Endothelial cell of umbilical vein (primary cell): ENCODE measurements around the gene LSMEM2. TPM values are rescaled to one million over a fixed set of nuclear protein-coding genes. Genes with fewer than 3 reads are reported as not detected.

Experiments used
- BruUV-seq: library from RNA; stranded (reverse); fragments of 400-500 nt; replicated peaks from 2 replicates; lab custom pipeline; 2021; lab: Mats Ljungman, UMichigan
- CTCF ChIA-PET: fragments of 300-600, 350-600 bp; sonication (Branson Sonifier 250); formaldehyde crosslinking; loops from one replicate; lab custom pipeline; 2021; ENCODE audit warnings: antibody characterized with exemption, inconsistent platforms; lab: Charles Lee
- POLR2A ChIA-PET: fragments of 300-600, 350-600 bp; sonication (Branson Sonifier 250); formaldehyde crosslinking; loops from one replicate; lab custom pipeline; 2021; ENCODE audit warnings: antibody characterized with exemption, inconsistent platforms; lab: Charles Lee
- DNase-seq: peaks from one replicate; pipeline ENCODE4 v3.0.0-alpha.2; 2011; ENCODE audit warnings: low read depth, low spot score
- FAIRE-seq: peaks from 2 replicates; lab custom pipeline; 2011; peaks lifted over from hg19 to GRCh38; lab: Jason Lieb, UNC
- H2AFZ ChIP-seq: 2 replicates; pipeline ENCODE4 v1.6.0; 2012; ENCODE audit warnings: low read depth, low read length, control low read depth, inconsistent platforms
- H3K27ac ChIP-seq: 2 replicates; pipeline ENCODE4 v1.5.1; 2011; ENCODE audit warnings: low read depth, mild to moderate bottlenecking, control low read depth, low read length, moderate library complexity; ENCODE audit not compliant: insufficient read depth
- H3K27me3 ChIP-seq, 2 experiments: 2 replicates each; pipeline versions ENCODE4 v1.6.0 to v1.6.1; 2011; ENCODE audit warnings: low read length in 2 of 2, mixed read lengths in 1 of 2; ENCODE audit not compliant: control insufficient read depth in 2 of 2, insufficient read depth in 2 of 2
- H3K36me3 ChIP-seq, 2 experiments: 2 replicates in 1 of 2; 3 replicates in 1 of 2; pipeline ENCODE4 v1.5.1; 2011; ENCODE audit warnings: low read length in 2 of 2, mild to moderate bottlenecking in 1 of 2, moderate library complexity in 1 of 2; ENCODE audit not compliant: control insufficient read depth in 2 of 2, insufficient read depth in 2 of 2; ENCODE audit errors: extremely low read depth in 1 of 2
- H3K4me1 ChIP-seq: 3 replicates; pipeline ENCODE4 v1.5.1; 2011; ENCODE audit warnings: mild to moderate bottlenecking, low read length; ENCODE audit not compliant: control insufficient read depth, insufficient read depth; ENCODE audit errors: extremely low read depth
- H3K4me2 ChIP-seq: 2 replicates; pipeline ENCODE4 v1.6.1; 2011; ENCODE audit warnings: low read length, control low read depth, mixed read lengths; ENCODE audit not compliant: insufficient read depth
- H3K4me3 ChIP-seq, 3 experiments: fragments of 200-600 bp in 1 of 3; sonication (generic), shearing (Covaris generic) in 1 of 3; replicated peaks in 1 of 3; 2 replicates each; pipeline ENCODE4 v1.5.1; 2011 to 2016; ENCODE audit warnings: control low read depth in 3 of 3, low read length in 3 of 3, mild to moderate bottlenecking in 2 of 3, inconsistent platforms in 1 of 3, low read depth in 1 of 3, moderate library complexity in 1 of 3; ENCODE audit not compliant: insufficient read depth in 1 of 3
- H3K79me2 ChIP-seq: 2 replicates; pipeline ENCODE4 v1.6.0; 2012; ENCODE audit warnings: low read length, inconsistent platforms; ENCODE audit not compliant: control insufficient read depth, insufficient read depth
- H3K9ac ChIP-seq: replicated peaks from 2 replicates; pipeline ENCODE3; 2011; ENCODE audit warnings: low read length, control low read depth; ENCODE audit not compliant: insufficient read depth; ENCODE audit errors: extremely low read depth
- H3K9me1 ChIP-seq: replicated peaks from 3 replicates; pipeline ENCODE4 v1.6.0; 2011; ENCODE audit warnings: mild to moderate bottlenecking, low read length; ENCODE audit not compliant: control insufficient read depth, insufficient read depth; ENCODE audit errors: extremely low read depth
- H3K9me3 ChIP-seq: replicated peaks from 2 replicates; pipeline ENCODE4 v1.5.1; 2012; ENCODE audit warnings: low read length, inconsistent platforms; ENCODE audit not compliant: control insufficient read depth, insufficient read depth
- H4K20me1 ChIP-seq: replicated peaks from 2 replicates; pipeline ENCODE3; 2011; ENCODE audit warnings: mild to moderate bottlenecking, low read length; ENCODE audit not compliant: control insufficient read depth, insufficient read depth; ENCODE audit errors: extremely low read depth
- EZH2 ChIP-seq: IDR thresholded peaks from 2 replicates; pipeline ENCODE4 v1.6.1; 2012; ENCODE audit warnings: borderline replicate concordance, low read depth, mild to moderate bottlenecking, moderate library complexity, low read length, inconsistent platforms; ENCODE audit not compliant: severe bottlenecking
- FOS ChIP-seq: IDR thresholded peaks from 2 replicates; pipeline ENCODE4 v1.6.1; 2011; ENCODE audit warnings: mild to moderate bottlenecking, low read length, moderate library complexity, borderline replicate concordance; ENCODE audit not compliant: insufficient read depth
- GATA2 ChIP-seq: IDR thresholded peaks from 2 replicates; pipeline ENCODE4 v1.7.0; 2011; ENCODE audit warnings: low read depth, mild to moderate bottlenecking, moderate library complexity, mixed read lengths, low read length; ENCODE audit not compliant: insufficient read length, insufficient read depth
- JUN ChIP-seq: IDR thresholded peaks from 2 replicates; pipeline ENCODE4 v1.6.1; 2011; ENCODE audit warnings: borderline replicate concordance, low read depth; ENCODE audit not compliant: insufficient read length, insufficient read depth
- MYC ChIP-seq: IDR thresholded peaks from one replicate; pipeline ENCODE4 v1.6.1; 2011; ENCODE audit warnings: mild to moderate bottlenecking, low read depth, low read length
- POLR2A ChIP-seq: IDR thresholded peaks from 2 replicates; pipeline ENCODE4 v1.6.1; 2012; ENCODE audit warnings: low read depth, mild to moderate bottlenecking, control low read depth, low read length
- POLR2AphosphoS5 ChIP-seq: IDR thresholded peaks from 2 replicates; pipeline ENCODE4 v1.6.1; 2012; ENCODE audit warnings: low read depth, mild to moderate bottlenecking, control low read depth, low read length, moderate library complexity; ENCODE audit not compliant: insufficient read depth
- dilution Hi-C: fragments of 300-500 bp; cut with MboI; formaldehyde crosslinking; loops from one replicate; pipeline ENCODE4 v1.15.0; 2019; ENCODE audit warnings: low sequenced_read_pairs; ENCODE audit not compliant: extremely low pct_ligation_motif_present
- intact Hi-C: fragments of 100-400 bp; cut with micrococcal nuclease; formaldehyde crosslinking; loops from one replicate; pipeline ENCODE4 v1.10.0; 2022
- polyA plus RNA-seq, 4 experiments: library from polyadenylated mRNA; depleted of rRNA in 3 of 4; stranded (reverse) in 3 of 4; unstranded in 1 of 4; fragments of >200 nt; gene quantifications; 2 replicates each; pipeline versions ENCODE4 v1.2.1 to v1.2.3, GENCODE V29; 2011 to 2012; ENCODE audit warnings: missing spikeins in 1 of 4
- total RNA-seq: library from RNA; stranded (reverse); gene quantifications from 2 replicates; pipeline ENCODE4 v1.2.3, GENCODE V29; 2021
- TF ChIP-seq, protein P1 (sequence below), 2 donors: IDR thresholded peaks; 1 replicate in 1 of 2; 2 replicates in 1 of 2; pipeline ENCODE4 v1.5.1; 2011; ENCODE audit warnings: low read length in 2 of 2, mild to moderate bottlenecking in 2 of 2, moderate library complexity in 2 of 2, control low read depth in 1 of 2, inconsistent platforms in 1 of 2, low read depth in 1 of 2; ENCODE audit not compliant: insufficient read depth in 1 of 2; ENCODE audit errors: extremely low read depth in 1 of 2
- TF ChIP-seq, protein P2 (sequence below): IDR thresholded peaks from 2 replicates; pipeline ENCODE4 v1.6.1; 2011; ENCODE audit not compliant: insufficient read depth, insufficient read length

Gene LSMEM2
- total and polyA plus RNA-seq, 2 donors (not counting 3 experiments of a cell fraction or from before 2014, with no cell fraction given): not detected

DNA sequence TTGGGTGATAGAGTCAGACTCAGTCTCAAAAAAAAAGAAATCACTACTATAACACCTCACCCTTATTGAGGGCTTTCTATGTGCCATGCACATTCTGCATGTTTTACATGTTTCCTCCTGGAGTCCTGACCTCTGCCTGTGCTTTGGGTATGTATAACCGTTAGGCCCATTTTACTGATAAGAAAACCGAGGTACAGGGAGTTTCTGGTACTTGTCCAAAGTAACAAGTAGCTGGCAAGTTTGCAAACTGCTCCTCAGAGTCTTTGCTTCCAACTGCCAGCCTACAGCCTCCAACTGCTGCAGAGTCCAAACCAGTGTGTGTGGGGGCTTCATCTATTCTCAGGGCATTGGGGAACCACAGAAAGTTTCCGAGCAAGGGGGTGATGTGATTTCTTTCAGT, 46.6 kb upstream of the LSMEM2 start:
- TF ChIP-seq MYC (no peak), POLR2A (no peak)
- CTCF ChIA-PET: no interaction called here

DNA sequence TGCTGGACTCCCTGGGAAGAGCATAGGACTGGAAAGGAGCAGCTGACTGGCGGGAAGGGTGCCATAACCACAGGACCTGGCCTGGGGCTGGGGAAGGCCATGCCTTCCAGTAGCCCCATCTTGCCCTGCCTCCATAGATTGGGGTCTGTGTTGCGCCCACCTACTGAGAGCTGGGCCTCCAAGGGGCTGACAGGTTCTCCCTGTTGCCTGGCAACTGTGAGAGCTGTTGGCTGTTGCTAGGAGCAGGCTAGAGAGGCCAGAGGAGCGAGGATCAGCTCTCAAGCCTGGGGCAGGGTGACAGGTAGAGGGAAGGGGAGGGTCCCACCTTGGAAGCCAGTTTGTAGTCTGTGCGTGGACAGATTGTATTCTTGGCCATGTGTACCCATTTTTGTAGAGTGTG, 45.7 kb upstream of the LSMEM2 start:
- Histone ChIP-seq H3K27ac (no peak overlapping the region), H3K9ac (no peak overlapping the region), H3K27me3 (no peaks in the 10 kb centered on the region), H3K9me1 (no peaks in the 10 kb centered on the region), H4K20me1 (no peaks in the 10 kb centered on the region), H2AFZ (no peak overlapping the region), H3K4me1 (peaks cover under 1% of the 10 kb centered on the region), H3K9me3 (no peaks in the 10 kb centered on the region), H3K79me2 (peaks cover 22% of the 10 kb centered on the region), H3K4me3 (no peak overlapping the region), H3K4me2 (no peak overlapping the region), H3K36me3 (no peaks in the 10 kb centered on the region)
- POLR2A ChIA-PET: interaction anchor here (1.2 kb wide), 1 partner anchor 34 kb away, joined by 5 read pairs; no protein-coding TSS in a partner anchor
- dilution Hi-C loops (no loop called here), intact Hi-C loops (no loop called here)
- no peak for TF ChIP-seq FOS
- TF ChIP-seq, protein P1, sequence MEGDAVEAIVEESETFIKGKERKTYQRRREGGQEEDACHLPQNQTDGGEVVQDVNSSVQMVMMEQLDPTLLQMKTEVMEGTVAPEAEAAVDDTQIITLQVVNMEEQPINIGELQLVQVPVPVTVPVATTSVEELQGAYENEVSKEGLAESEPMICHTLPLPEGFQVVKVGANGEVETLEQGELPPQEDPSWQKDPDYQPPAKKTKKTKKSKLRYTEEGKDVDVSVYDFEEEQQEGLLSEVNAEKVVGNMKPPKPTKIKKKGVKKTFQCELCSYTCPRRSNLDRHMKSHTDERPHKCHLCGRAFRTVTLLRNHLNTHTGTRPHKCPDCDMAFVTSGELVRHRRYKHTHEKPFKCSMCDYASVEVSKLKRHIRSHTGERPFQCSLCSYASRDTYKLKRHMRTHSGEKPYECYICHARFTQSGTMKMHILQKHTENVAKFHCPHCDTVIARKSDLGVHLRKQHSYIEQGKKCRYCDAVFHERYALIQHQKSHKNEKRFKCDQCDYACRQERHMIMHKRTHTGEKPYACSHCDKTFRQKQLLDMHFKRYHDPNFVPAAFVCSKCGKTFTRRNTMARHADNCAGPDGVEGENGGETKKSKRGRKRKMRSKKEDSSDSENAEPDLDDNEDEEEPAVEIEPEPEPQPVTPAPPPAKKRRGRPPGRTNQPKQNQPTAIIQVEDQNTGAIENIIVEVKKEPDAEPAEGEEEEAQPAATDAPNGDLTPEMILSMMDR (IDR thresholded peaks at IDR 0.05; ENCODE audit: extremely low read depth in 1 of 2, insufficient read depth in 1 of 2, low read depth in 1 of 2, low read length in 2 of 2): no peak
- TF ChIP-seq MYC: no peak
- TF ChIP-seq POLR2AphosphoS5: no peak
- no peak for TF ChIP-seq EZH2
- TF ChIP-seq, protein P2, sequence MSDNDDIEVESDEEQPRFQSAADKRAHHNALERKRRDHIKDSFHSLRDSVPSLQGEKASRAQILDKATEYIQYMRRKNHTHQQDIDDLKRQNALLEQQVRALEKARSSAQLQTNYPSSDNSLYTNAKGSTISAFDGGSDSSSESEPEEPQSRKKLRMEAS: no peak
- TF ChIP-seq POLR2A: no peak
- no peak for TF ChIP-seq JUN
- no peak for TF ChIP-seq GATA2
- no TSS peak for BruUV-seq
- no peak for DNase-seq
- no peak for FAIRE-seq
- CTCF ChIA-PET: interaction anchor here (0.6 to 1.6 kb wide), 3 partner anchors 10 to 44 kb away, joined by 3 to 8 read pairs (median 3); no protein-coding TSS in a partner anchor

More for the DNA sequence above, 46.6 kb upstream of the LSMEM2 start:
- H3K36me3 ChIP-seq: no peaks in the 10 kb centered on the region
- FAIRE-seq: no peak
- H3K9me3 ChIP-seq: no peaks in the 10 kb centered on the region
- DNase-seq: no peak
- POLR2A ChIA-PET: interaction anchor here (0.7 kb wide), 1 partner anchor 11 kb away, joined by 4 read pairs; no protein-coding TSS in a partner anchor
- peaks cover 6% of the 10 kb centered on the region for H3K4me1 ChIP-seq
- no peak overlapping the region for H3K4me2 ChIP-seq
- H2AFZ ChIP-seq: no peak overlapping the region
- dilution Hi-C loops (no loop called here), intact Hi-C loops (no loop called here)
- no peak overlapping the region for H3K4me3 ChIP-seq
- H3K9me1 ChIP-seq: no peaks in the 10 kb centered on the region
- H3K79me2 ChIP-seq: peaks cover 15% of the 10 kb centered on the region
- H4K20me1 ChIP-seq: no peaks in the 10 kb centered on the region
- no peak overlapping the region for H3K9ac ChIP-seq
- no peaks in the 10 kb centered on the region for H3K27me3 ChIP-seq
- no TSS peak for BruUV-seq
- no peak overlapping the region for H3K27ac ChIP-seq
